ENCODE data around the gene TMEM273.

Gene TMEM273

GRCh38 chr10:49174926-49175500, 13.2 kb downstream of the TMEM273 start:
- DNase-seq = no peak

- no peak for DNase-seq
These were observed 13.8 kb downstream of the TMEM273 start for GRCh38 chr10:49174261-49174925.

- no peak for DNase-seq
These were observed 14.3 kb downstream of the TMEM273 start for GRCh38 chr10:49173853-49174252.

GRCh38 chr10:49173201-49173772, 14.9 kb downstream of the TMEM273 start:
- no peak for DNase-seq

- no peak for DNase-seq
These were observed 15.4 kb downstream of the TMEM273 start for GRCh38 chr10:49172777-49173132.

- DNase-seq = no peak
These were observed 16.0 kb downstream of the TMEM273 start for GRCh38 chr10:49172061-49172776.

GRCh38 chr10:49171326-49172060, 16.7 kb downstream of the TMEM273 start:
- no peak for DNase-seq

- DNase-seq = no peak
These were observed 17.4 kb downstream of the TMEM273 start for GRCh38 chr10:49170632-49171325.

- no peak for DNase-seq
These were observed 18.4 kb downstream of the TMEM273 start for GRCh38 chr10:49169776-49170175.

GRCh38 chr10:49168831-49169500, 19.2 kb downstream of the TMEM273 start:
- no peak for DNase-seq

- no peak for DNase-seq
These were observed 20.0 kb downstream of the TMEM273 start for GRCh38 chr10:49168171-49168540.

- no peak for DNase-seq
These were observed 20.6 kb downstream of the TMEM273 start for GRCh38 chr10:49167425-49168170.

- no peak for DNase-seq
These were observed 21.4 kb downstream of the TMEM273 start for GRCh38 chr10:49166484-49167400.

- DNase-seq = no peak
These were observed 22.2 kb downstream of the TMEM273 start for GRCh38 chr10:49165821-49166483.

GRCh38 chr10:49165259-49165658, 22.9 kb downstream of the TMEM273 start:
- DNase-seq = no peak

GRCh38 chr10:49164559-49165188, 23.5 kb downstream of the TMEM273 start:
- DNase-seq = peak; percentile 15

- DNase-seq = no peak
These were observed 24.4 kb downstream of the TMEM273 start for GRCh38 chr10:49163741-49164140.

- DNase-seq = no peak
These were observed 25.4 kb downstream of the TMEM273 start for GRCh38 chr10:49162761-49163310.

- DNase-seq = no peak
These were observed 26.1 kb downstream of the TMEM273 start for GRCh38 chr10:49162063-49162462.

All from stimulated activated CD4-positive, alpha-beta T cell treated with anti-CD3 and anti-CD28 coated beads, Interleukin-4, amount 100 ng/mL, for 1 hour (primary cell).